Tibial nerve (tissue), 4 donors: Measurements from ENCODE around the gene MTX3. TPM values are rescaled to one million over a fixed set of nuclear protein-coding genes. Genes with fewer than 3 reads are reported as not detected.

ENCODE experiments used
- DNase-seq, 2 donors: peaks; one replicate each; pipeline ENCODE4 v3.0.0-alpha.2; 2019; ENCODE audit warnings: low spot score in 2 of 2
- H3K27ac ChIP-seq, 4 donors: fragments of 200-600 bp; sonication (generic) in 3 of 4; one replicate each; pipeline ENCODE4 v1.5.1; 2017 to 2019; ENCODE audit warnings: mild to moderate bottlenecking in 1 of 4
- H3K27me3 ChIP-seq, 2 donors: fragments of 200-600 bp; sonication (generic) in 1 of 2; one replicate each; pipeline versions ENCODE4 v1.5.1 to v1.6.0; 2017 to 2019
- H3K36me3 ChIP-seq, 3 donors: fragments of 200-600 bp; sonication (generic); one replicate each; pipeline ENCODE4 v1.5.1; 2018 to 2019
- H3K4me1 ChIP-seq, 4 donors: fragments of 200-600 bp; sonication (generic) in 3 of 4; one replicate each; pipeline ENCODE4 v1.5.1; 2017 to 2019
- H3K4me3 ChIP-seq, 4 donors: fragments of 200-600 bp; sonication (generic) in 3 of 4; one replicate each; pipeline ENCODE4 v1.5.1; 2017 to 2019; ENCODE audit warnings: mild to moderate bottlenecking in 1 of 4, moderate library complexity in 1 of 4
- H3K9me3 ChIP-seq, 4 donors: fragments of 200-600 bp; sonication (generic) in 3 of 4; one replicate each; pipeline ENCODE4 v1.5.1; 2017 to 2019
- EP300 ChIP-seq, 2 donors: sonication (generic); formaldehyde crosslinking; IDR thresholded peaks; one replicate each; pipeline ENCODE4 v1.6.1; 2017; ENCODE audit warnings: antibody characterized with exemption in 2 of 2, mild to moderate bottlenecking in 1 of 2
- POLR2A ChIP-seq, 2 donors: fragments of 450-650 bp; IDR thresholded peaks; one replicate each; pipeline ENCODE4 v1.6.1; 2017; ENCODE audit warnings: antibody characterized with exemption in 2 of 2, mild to moderate bottlenecking in 2 of 2, moderate library complexity in 2 of 2
- WGBS, 2 donors: methylation state at CpG; one replicate each; pipeline ENCODE4 v1.1.5; 2018; 5-methylcytosine and 5-hydroxymethylcytosine counted together
- total RNA-seq, 4 donors: library from RNA; depleted of rRNA; stranded (reverse); fragments of >200 nt; gene quantifications; one replicate each; pipeline ENCODE4 v1.1.0, GENCODE V29; 2016
- TF ChIP-seq, protein P1 (sequence below), 5 experiments: fragments of 200-600 bp in 3 of 5; fragments of 450-650 bp in 2 of 5; sonication (generic) in 3 of 5; IDR thresholded peaks; one replicate each; pipeline ENCODE4 v1.5.1; 2016 to 2019; ENCODE audit warnings: antibody characterized with exemption in 5 of 5, mild to moderate bottlenecking in 3 of 5, moderate library complexity in 2 of 5

The MTX3 gene
- total RNA-seq, 4 donors from 2014 or later = 12.0 to 20.1 (median 18.4) TPM

GRCh38 chr5:79984363-79984762, 6.7 kb downstream of the MTX3 start:
- Histone ChIP-seq H3K4me1 (peaks cover 0 to 2% (median 0%) of the 10 kb centered on the region in 4 donors), H3K36me3 (peaks cover 0 to 95% (median 6%) of the 10 kb centered on the region in 3 donors), H3K27me3 (no peaks in the 10 kb centered on the region), H3K27ac (no peak overlapping the region), H3K4me3 (no peak overlapping the region), H3K9me3 (no peaks in the 10 kb centered on the region)
- DNase-seq = no peak
- no peak for TF ChIP-seq POLR2A (IDR thresholded peaks at IDR 0.05)
- TF ChIP-seq, protein P1, sequence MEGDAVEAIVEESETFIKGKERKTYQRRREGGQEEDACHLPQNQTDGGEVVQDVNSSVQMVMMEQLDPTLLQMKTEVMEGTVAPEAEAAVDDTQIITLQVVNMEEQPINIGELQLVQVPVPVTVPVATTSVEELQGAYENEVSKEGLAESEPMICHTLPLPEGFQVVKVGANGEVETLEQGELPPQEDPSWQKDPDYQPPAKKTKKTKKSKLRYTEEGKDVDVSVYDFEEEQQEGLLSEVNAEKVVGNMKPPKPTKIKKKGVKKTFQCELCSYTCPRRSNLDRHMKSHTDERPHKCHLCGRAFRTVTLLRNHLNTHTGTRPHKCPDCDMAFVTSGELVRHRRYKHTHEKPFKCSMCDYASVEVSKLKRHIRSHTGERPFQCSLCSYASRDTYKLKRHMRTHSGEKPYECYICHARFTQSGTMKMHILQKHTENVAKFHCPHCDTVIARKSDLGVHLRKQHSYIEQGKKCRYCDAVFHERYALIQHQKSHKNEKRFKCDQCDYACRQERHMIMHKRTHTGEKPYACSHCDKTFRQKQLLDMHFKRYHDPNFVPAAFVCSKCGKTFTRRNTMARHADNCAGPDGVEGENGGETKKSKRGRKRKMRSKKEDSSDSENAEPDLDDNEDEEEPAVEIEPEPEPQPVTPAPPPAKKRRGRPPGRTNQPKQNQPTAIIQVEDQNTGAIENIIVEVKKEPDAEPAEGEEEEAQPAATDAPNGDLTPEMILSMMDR (IDR thresholded peaks at IDR 0.05) = no peak
- no peak for TF ChIP-seq EP300 (IDR thresholded peaks at IDR 0.05)

- Histone ChIP-seq H3K27ac (no peak overlapping the region), H3K4me1 (no peaks in the 10 kb centered on the region), H3K4me3 (no peak overlapping the region), H3K9me3 (no peaks in the 10 kb centered on the region), H3K27me3 (no peaks in the 10 kb centered on the region), H3K36me3 (peaks cover 0 to 97% (median 6%) of the 10 kb centered on the region in 3 donors)
- no peak for DNase-seq
- WGBS, 2 donors = 87% methylated on average over 7 of the region's 7 CpGs
- no peak for TF ChIP-seq POLR2A (IDR thresholded peaks at IDR 0.05)
- TF ChIP-seq, protein P1 (IDR thresholded peaks at IDR 0.05) = no peak
- no peak for TF ChIP-seq EP300 (IDR thresholded peaks at IDR 0.05)
Measured at GRCh38 chr5:79983618-79984017, 7.4 kb downstream of the MTX3 start.

DNA sequence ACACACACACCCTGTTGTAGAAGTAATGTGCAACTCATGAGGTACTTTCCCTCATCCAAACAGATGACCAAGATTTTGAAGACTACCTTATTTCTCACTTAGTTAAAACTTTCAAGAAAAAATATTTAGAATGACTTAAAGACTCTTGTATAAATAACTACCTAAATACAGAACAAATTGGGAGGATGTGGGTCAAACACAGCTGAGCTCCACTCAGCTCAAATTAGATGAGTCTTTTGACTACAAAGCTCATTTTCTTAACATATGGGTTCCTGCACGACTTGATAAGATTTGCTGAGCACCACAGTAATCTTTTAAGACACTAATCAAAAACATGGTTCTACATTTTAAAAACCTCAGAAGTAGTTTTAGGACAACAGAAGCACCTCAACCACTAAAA, 8.9 kb downstream of the MTX3 start:
- Histone ChIP-seq H3K4me3 (no peak overlapping the region), H3K4me1 (no peaks in the 10 kb centered on the region), H3K36me3 (peaks cover 0 to 97% (median 6%) of the 10 kb centered on the region in 3 donors), H3K27ac (no peak overlapping the region), H3K9me3 (no peaks in the 10 kb centered on the region), H3K27me3 (no peaks in the 10 kb centered on the region)
- DNase-seq = no peak
- WGBS, 2 donors = 78 to 85% methylated on average over 1 of the region's 1 CpG
- TF ChIP-seq, protein P1 (IDR thresholded peaks at IDR 0.05) = no peak
- TF ChIP-seq POLR2A (IDR thresholded peaks at IDR 0.05) = no peak
- TF ChIP-seq EP300 (IDR thresholded peaks at IDR 0.05) = no peak

- H3K27me3 ChIP-seq = no peaks in the 10 kb centered on the region
- peaks cover 0 to 67% (median 0%) of the 10 kb centered on the region in 3 donors for H3K36me3 ChIP-seq
- WGBS, 2 donors = 90 to 94% methylated on average over 7 of the region's 7 CpGs
- no peak for TF ChIP-seq EP300 (IDR thresholded peaks at IDR 0.05)
- no peak for TF ChIP-seq POLR2A (IDR thresholded peaks at IDR 0.05)
- TF ChIP-seq, protein P1 (IDR thresholded peaks at IDR 0.05) = no peak
- no peak for DNase-seq
- H3K4me3 ChIP-seq = no peak overlapping the region
- no peak overlapping the region for H3K27ac ChIP-seq
- H3K4me1 ChIP-seq = no peaks in the 10 kb centered on the region
- no peaks in the 10 kb centered on the region for H3K9me3 ChIP-seq
Measured at GRCh38 chr5:79976759-79977515, 14.1 kb downstream of the MTX3 start.

DNA sequence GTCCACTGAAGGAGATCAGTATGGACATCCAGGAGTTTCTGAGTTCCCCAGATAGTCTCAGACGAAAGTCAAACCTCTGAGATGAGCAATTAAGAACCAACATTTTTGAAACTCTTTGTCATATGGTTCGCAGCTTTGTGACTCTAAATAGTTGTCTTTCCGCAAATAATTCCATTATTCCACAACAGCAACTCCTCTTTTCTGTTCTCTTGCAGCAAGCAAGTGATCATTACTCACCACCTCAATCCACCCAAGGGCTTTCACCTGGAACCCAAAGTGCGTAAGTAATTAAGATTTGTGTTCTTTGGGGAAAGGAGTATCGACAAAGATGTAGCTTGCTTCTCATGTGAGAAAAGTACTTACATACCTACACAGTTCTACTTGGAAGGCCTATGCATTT, 15.6 kb downstream of the MTX3 start:
- Histone ChIP-seq H3K9me3 (no peaks in the 10 kb centered on the region), H3K36me3 (peaks cover 0 to 52% (median 0%) of the 10 kb centered on the region in 3 donors), H3K27ac (no peak overlapping the region), H3K4me3 (no peak overlapping the region), H3K4me1 (no peaks in the 10 kb centered on the region), H3K27me3 (no peaks in the 10 kb centered on the region)
- TF ChIP-seq POLR2A (IDR thresholded peaks at IDR 0.05) = no peak
- no peak for TF ChIP-seq EP300 (IDR thresholded peaks at IDR 0.05)
- TF ChIP-seq, protein P1 (IDR thresholded peaks at IDR 0.05) = no peak
- 94 to 97% methylated on average over 5 of the region's 5 CpGs for WGBS, 2 donors
- DNase-seq = no peak
